HepG2 (cell line): ENCODE results near the gene CAPN10. TPM values are rescaled to one million over a fixed set of nuclear protein-coding genes. Genes with fewer than 3 reads are reported as not detected.

Source experiments
- ARNT2 ChIP-seq: sonication (generic); formaldehyde crosslinking; IDR thresholded peaks from 2 replicates; pipeline ENCODE4 v1.8.0; 2022; ENCODE audit warnings: mild to moderate bottlenecking, low read depth, missing genetic modification reagents, moderate library complexity
- ATF7-NPFF ChIP-seq: sonication (generic); formaldehyde crosslinking; IDR thresholded peaks from 2 replicates; pipeline ENCODE4 v1.8.1; 2023; ENCODE audit warnings: mild to moderate bottlenecking, low read depth, missing genetic modification reagents, moderate library complexity
- CEBPG ChIP-seq: IDR thresholded peaks from 2 replicates; pipeline ENCODE4 v1.6.1; 2016
- HIVEP1 ChIP-seq: sonication (generic); formaldehyde crosslinking; IDR thresholded peaks from 2 replicates; pipeline ENCODE4 v1.4.0; 2020; ENCODE audit warnings: mild to moderate bottlenecking, missing genetic modification reagents
- KLF13 ChIP-seq: sonication (generic); formaldehyde crosslinking; IDR thresholded peaks from 2 replicates; pipeline ENCODE4 v1.4.0; 2020; ENCODE audit warnings: mild to moderate bottlenecking, missing genetic modification reagents
- MAZ ChIP-seq, 2 experiments: sonication (generic) in 1 of 2; formaldehyde crosslinking in 1 of 2; IDR thresholded peaks; 2 replicates each; pipeline versions ENCODE4 v1.5.0 to v1.6.1; 2012 to 2020; ENCODE audit warnings: low read depth in 2 of 2, mild to moderate bottlenecking in 2 of 2, borderline replicate concordance in 1 of 2, improper control_type of control experiment in 1 of 2, low read length in 1 of 2, missing genetic modification reagents in 1 of 2, moderate library complexity in 1 of 2
- POGK ChIP-seq: sonication (generic); formaldehyde crosslinking; conservative IDR thresholded peaks from 2 replicates; pipeline ENCODE4 v1.8.0; 2022; ENCODE audit warnings: mild to moderate bottlenecking, moderate library complexity, missing genetic modification reagents
- REL ChIP-seq: sonication (generic); formaldehyde crosslinking; conservative IDR thresholded peaks from 2 replicates; pipeline ENCODE4 v1.8.0; 2022; ENCODE audit warnings: mild to moderate bottlenecking, missing genetic modification reagents, moderate library complexity
- RXRA ChIP-seq: sonication (generic); formaldehyde crosslinking; IDR thresholded peaks from 2 replicates; pipeline ENCODE4 v1.5.1; 2020; ENCODE audit warnings: missing genetic modification reagents
- TCF12 ChIP-seq, 2 experiments: fragments of 450-650 bp in 1 of 2; sonication (generic) in 1 of 2; formaldehyde crosslinking in 1 of 2; IDR thresholded peaks; 2 replicates each; pipeline versions ENCODE4 v1.6.1 to v1.8.0; 2017 to 2022; ENCODE audit warnings: antibody characterized with exemption in 1 of 2, mild to moderate bottlenecking in 1 of 2, missing genetic modification reagents in 1 of 2, moderate library complexity in 1 of 2
- TFDP1 ChIP-seq: IDR thresholded peaks from 2 replicates; pipeline ENCODE4 v1.6.1; 2016; ENCODE audit warnings: missing compliant biosample characterization, missing genetic modification reagents, borderline replicate concordance
- ZBTB42 ChIP-seq: sonication (generic); formaldehyde crosslinking; IDR thresholded peaks from 2 replicates; pipeline ENCODE4 v1.5.0; 2020; ENCODE audit warnings: mild to moderate bottlenecking, missing genetic modification reagents
- ZFP90 ChIP-seq: sonication (generic); formaldehyde crosslinking; IDR thresholded peaks from 2 replicates; pipeline ENCODE4 v1.8.0; 2022; ENCODE audit warnings: missing genetic modification reagents, mild to moderate bottlenecking, inconsistent platforms, borderline replicate concordance
- ZMYM4 ChIP-seq: sonication (generic); formaldehyde crosslinking; IDR thresholded peaks from 2 replicates; pipeline ENCODE4 v1.8.1; 2023; ENCODE audit warnings: mild to moderate bottlenecking, missing genetic modification reagents
- ZNF225 ChIP-seq: sonication (generic); formaldehyde crosslinking; IDR thresholded peaks from 2 replicates; pipeline ENCODE4 v1.4.0; 2020; ENCODE audit warnings: mild to moderate bottlenecking, missing genetic modification reagents
- ZNF430 ChIP-seq: sonication (generic); formaldehyde crosslinking; IDR thresholded peaks from 2 replicates; pipeline ENCODE4 v1.9.0; 2021; ENCODE audit warnings: mild to moderate bottlenecking, missing genetic modification reagents
- ZNF44 ChIP-seq: sonication (generic); formaldehyde crosslinking; IDR thresholded peaks from 2 replicates; pipeline ENCODE4 v1.5.1; 2020; ENCODE audit warnings: mild to moderate bottlenecking, missing genetic modification reagents
- ZNF512 ChIP-seq: sonication (generic); formaldehyde crosslinking; IDR thresholded peaks from 2 replicates; pipeline ENCODE4 v1.4.0; 2020; ENCODE audit warnings: mild to moderate bottlenecking, missing genetic modification reagents
- ZNF564 ChIP-seq: sonication (generic); formaldehyde crosslinking; IDR thresholded peaks from 2 replicates; pipeline ENCODE4 v1.8.1; 2023; ENCODE audit warnings: mild to moderate bottlenecking, missing genetic modification reagents
- ZNF567 ChIP-seq: sonication (generic); formaldehyde crosslinking; IDR thresholded peaks from 2 replicates; pipeline ENCODE4 v1.8.1; 2023; ENCODE audit warnings: mild to moderate bottlenecking, missing genetic modification reagents, borderline replicate concordance
- ZNF598 ChIP-seq: sonication (generic); formaldehyde crosslinking; IDR thresholded peaks from 2 replicates; pipeline ENCODE4 v1.5.1; 2020; ENCODE audit warnings: mild to moderate bottlenecking, missing genetic modification reagents, borderline replicate concordance
- ZNF883 ChIP-seq: sonication (generic); formaldehyde crosslinking; IDR thresholded peaks from 2 replicates; pipeline ENCODE4 v1.5.1; 2020; ENCODE audit warnings: mild to moderate bottlenecking, missing genetic modification reagents; ENCODE audit errors: not compliant biosample characterization
- polyA plus RNA-seq, 8 experiments: library from polyadenylated mRNA; depleted of rRNA in 3 of 8; stranded (reverse) in 7 of 8; unstranded in 1 of 8; fragments of >200 nt; fragmentation: Illumina TruSeq in 4 of 8; extraction: Trizol in 4 of 8; gene quantifications; 2 replicates each; pipeline versions ENCODE4 v1.2.1 to v1.2.3, GENCODE V29; 2011 to 2016; ENCODE audit warnings: low read depth in 4 of 8, missing spikeins in 1 of 8, mixed read lengths in 1 of 8; ENCODE audit not compliant: insufficient read depth in 1 of 8
- total RNA-seq, 5 experiments: library from RNA; depleted of rRNA; stranded (reverse); fragments of >200 nt; fragmentation: Illumina TruSeq; extraction: Trizol; gene quantifications; 2 replicates each; pipeline ENCODE4 v1.2.3, GENCODE V29; 2016; ENCODE audit warnings: low read depth in 1 of 5

Gene CAPN10
- total and polyA plus RNA-seq, 2 of the 13 experiments (the other 11 are each of a cell fraction or from before 2014, with no cell fraction given) = 27.6 to 32.4 TPM

- TF ChIP-seq REL (CRISPR knock-in tag) = no peak
- no peak for TF ChIP-seq TCF12 (IDR thresholded peaks at IDR 0.05)
- 0 out of 2 replicates have a peak, but pooled peaks have one; percentile 4 for TF ChIP-seq TCF12 (CRISPR knock-in tag; IDR thresholded peaks at IDR 0.05)
- TF ChIP-seq CEBPG = no peak
- TF ChIP-seq ZFP90 (CRISPR knock-in tag) = 0 out of 2 replicates have a peak, but pooled peaks have one; percentile 14
- TF ChIP-seq ZBTB42 (CRISPR knock-in tag) = 0 out of 2 replicates have a peak, but pooled peaks have one; percentile 55
- TF ChIP-seq KLF13 (CRISPR knock-in tag) = 0 out of 2 replicates have a peak, but pooled peaks have one; percentile 71
- TF ChIP-seq ZNF512 = peak; percentile 6; the same call in 1 of the 2 replicates
- peak; percentile 56; the same call in 1 of the 2 replicates for TF ChIP-seq ZNF44 (CRISPR knock-in tag)
- TF ChIP-seq ZNF225 = peak; percentile 46; the same call in 1 of the 2 replicates
- 0 out of 2 replicates have a peak, but pooled peaks have one; percentile 24 for TF ChIP-seq ZMYM4 (CRISPR knock-in tag)
- peak; percentile 53; the same call in 1 of the 2 replicates for TF ChIP-seq ZNF564 (CRISPR knock-in tag)
- peak; percentile 23 for TF ChIP-seq ZNF883 (CRISPR knock-in tag)
- 0 out of 2 replicates have a peak, but pooled peaks have one; percentile 6 for TF ChIP-seq POGK
- no peak for TF ChIP-seq MAZ (IDR thresholded peaks at IDR 0.05; ENCODE audit: borderline replicate concordance, low read depth, low read length)
- peak; percentile 32; the same call in 1 of the 2 replicates for TF ChIP-seq MAZ (CRISPR knock-in tag; IDR thresholded peaks at IDR 0.05; ENCODE audit: low read depth)
- peak; percentile 58; the same call in 1 of the 2 replicates for TF ChIP-seq RXRA (CRISPR knock-in tag)
- TF ChIP-seq TFDP1 (CRISPR knock-in tag) = peak; percentile 19; the same call in 1 of the 2 replicates
- peak; percentile 48; the same call in 1 of the 2 replicates for TF ChIP-seq ATF7-NPFF (CRISPR knock-in tag)
- peak; percentile 55; the same call in 1 of the 2 replicates for TF ChIP-seq ZNF598 (CRISPR knock-in tag)
- 0 out of 2 replicates have a peak, but pooled peaks have one; percentile 34 for TF ChIP-seq HIVEP1 (CRISPR knock-in tag)
- TF ChIP-seq ARNT2 = peak; percentile 46; the same call in 1 of the 2 replicates
- TF ChIP-seq ZNF430 = peak; percentile 51; the same call in 1 of the 2 replicates
- TF ChIP-seq ZNF567 (CRISPR knock-in tag) = peak; percentile 8; the same call in 1 of the 2 replicates
These were observed 18.5 kb upstream of the CAPN10 start, which contains the start of gene RNPEPL1 (continued) for GRCh38 chr2:240567872-240568677.
